ENCODE results near the gene SPRR2D.

DNA sequence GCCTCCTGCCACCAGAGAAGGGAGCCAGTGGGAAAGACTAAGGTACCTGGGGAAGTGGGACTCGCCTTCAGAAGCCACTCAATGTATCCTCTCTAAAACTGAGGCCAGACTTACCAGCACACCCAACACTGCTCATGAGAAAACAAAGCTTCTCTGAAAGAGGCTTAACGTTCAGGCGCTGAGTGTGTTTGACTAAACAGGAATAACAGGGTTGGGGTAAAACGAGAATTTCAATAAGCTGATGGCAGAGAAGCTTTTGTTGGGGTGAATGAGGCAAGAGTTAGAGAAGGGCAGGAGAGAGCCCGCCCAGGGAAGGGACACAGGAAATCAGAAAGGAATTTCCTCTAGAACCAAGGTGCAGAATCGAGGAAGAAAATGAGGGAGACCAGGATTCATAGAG is 41.1 kb downstream of the SPRR2D start:
- TF ChIP-seq POLR2A (IDR thresholded peaks at IDR 0.05; ENCODE audit: low read depth, low read length) = no peak
- TF ChIP-seq POLR2AphosphoS5 (IDR thresholded peaks at IDR 0.05; ENCODE audit: low read depth, low read length) = no peak

Measured in GM12892 (cell line).